Heart left ventricle (tissue), 16 donors: ENCODE results near the gene METTL25. TPM values are rescaled to one million over a fixed set of nuclear protein-coding genes. Genes with fewer than 3 reads are reported as not detected.

Source experiments
- ATAC-seq, 4 donors: fragments of 200-7000 bp; cut with Tn5 transposase; one replicate each; pipeline ENCODE4 v1.9.1; 2020 to 2022; ENCODE audit warnings: moderate library complexity in 4 of 4, mild to moderate bottlenecking in 3 of 4, moderate number of reproducible peaks in 1 of 4
- DNase-seq, 5 donors: peaks; one replicate each; pipeline ENCODE4 v3.0.0-alpha.2; 2020
- H3K27ac ChIP-seq, 12 donors: fragments of 200-600 bp; sonication (generic) in 4 of 12; one replicate each; pipeline versions ENCODE4 v1.5.0 to v1.8.0; 2016 to 2022; ENCODE audit warnings: mild to moderate bottlenecking in 2 of 12
- H3K27me3 ChIP-seq, 9 donors: fragments of 200-600 bp; sonication (generic) in 2 of 9; one replicate each; pipeline versions ENCODE4 v1.5.1 to v1.8.0; 2016 to 2022; ENCODE audit warnings: mild to moderate bottlenecking in 3 of 9
- H3K36me3 ChIP-seq, 9 donors: fragments of 200-600 bp; sonication (generic) in 2 of 9; one replicate each; pipeline versions ENCODE4 v1.5.0 to v1.8.0; 2018 to 2022; ENCODE audit warnings: mild to moderate bottlenecking in 2 of 9
- H3K4me1 ChIP-seq, 12 donors: fragments of 200-600 bp; sonication (generic) in 4 of 12; one replicate each; pipeline versions ENCODE4 v1.5.0 to v1.8.0; 2016 to 2022; ENCODE audit warnings: mild to moderate bottlenecking in 3 of 12
- H3K4me3 ChIP-seq, 12 donors: fragments of 200-600 bp; sonication (generic) in 4 of 12; one replicate each; pipeline versions ENCODE4 v1.5.0 to v1.8.0; 2017 to 2022; ENCODE audit warnings: mild to moderate bottlenecking in 9 of 12, moderate library complexity in 4 of 12
- H3K9me3 ChIP-seq, 12 donors: fragments of 200-600 bp; sonication (generic) in 4 of 12; one replicate each; pipeline versions ENCODE4 v1.5.0 to v1.8.0; 2016 to 2022; ENCODE audit warnings: mild to moderate bottlenecking in 1 of 12
- POLR2A ChIP-seq, 2 donors: fragments of 450-650 bp; IDR thresholded peaks; one replicate each; pipeline ENCODE4 v1.6.1; 2017; ENCODE audit warnings: antibody characterized with exemption in 2 of 2, mild to moderate bottlenecking in 2 of 2, moderate library complexity in 2 of 2
- WGBS, 4 donors: extraction: QIAGEN DNeasy Blood & Tissue Kit in 2 of 4; methylation state at CpG; one replicate each; pipeline versions ENCODE4 v1.1.5 to v1.1.7; 2013 to 2018; 5-methylcytosine and 5-hydroxymethylcytosine counted together
- intact Hi-C, 10 donors: fragments of 100-400 bp; cut with DNase I; formaldehyde crosslinking; loops; one replicate each; pipeline versions ENCODE4 v1.11.1 to v1.14.2; 2022
- polyA plus RNA-seq, 2 donors: library from polyadenylated mRNA; stranded (reverse); fragments of 200-250 nt; gene quantifications; one replicate each; pipeline ENCODE4 v1.2.3, GENCODE V29; 2013
- total RNA-seq, 9 donors: library from RNA; depleted of rRNA in 2 of 9; stranded (reverse); fragments of >200 nt in 2 of 9; fragmentation: NEBNext Ultra II Directional in 3 of 9; extraction: Animal tissue kit (Norgen Biotek cat#: 25700) in 3 of 9; gene quantifications; one replicate each; pipeline versions ENCODE4 v1.1.0 to v1.2.4, GENCODE V29; 2016 to 2023
- TF ChIP-seq, protein P1 (sequence below), 12 donors: fragments of 200-600 bp; sonication (generic) in 4 of 12; IDR thresholded peaks; one replicate each; pipeline versions ENCODE4 v1.5.0 to v1.8.0; 2018 to 2022; ENCODE audit warnings: antibody characterized with exemption in 12 of 12, mild to moderate bottlenecking in 5 of 12
- donor health status: ischemic (EF 13 %, LVEDD 7.1; RV severe dilation, severe dysfunction).
- donor health status: healthy with polysubstance abuse.
- donor health status: DM: no; HTN: yes; CAD: no.
- donor health status: DM: no; HTN: no; CAD: no.
- donor health status: ischemic (EF 25% LVEDD 6.9; RV normal size, moderate dysfunction).
- donor health status: ischemic (EF 25% LVEDD 5.7; RV mildly dilated, moderate dysfunction).
- donor health status: healthy.
- donor health status: DM: yes; HTN: yes; CAD: no.
- donor health status: ischemic (EF 35%, LVEDD 5.7; RV mildly dilated, moderate dysfunction).
- donor health status: nonischemic (EF 11% LVEDD 7.7; RV severe dilation, severe dysfunction).
- donor health status: DM: yes; HTN: yes; CAD: no.
- donor health status: PGD.
- donor health status: ischemic (EF 29% LVEDD 5.4; RV normal size, mild dysfunction).
- donor health status: nonischemic (EF 23%, LVEDD 6.1; RV moderate dilation, normal function).

Gene METTL25
- total and polyA plus RNA-seq, 11 donors: 2.2 to 19.6 (median 11.5) TPM

DNA sequence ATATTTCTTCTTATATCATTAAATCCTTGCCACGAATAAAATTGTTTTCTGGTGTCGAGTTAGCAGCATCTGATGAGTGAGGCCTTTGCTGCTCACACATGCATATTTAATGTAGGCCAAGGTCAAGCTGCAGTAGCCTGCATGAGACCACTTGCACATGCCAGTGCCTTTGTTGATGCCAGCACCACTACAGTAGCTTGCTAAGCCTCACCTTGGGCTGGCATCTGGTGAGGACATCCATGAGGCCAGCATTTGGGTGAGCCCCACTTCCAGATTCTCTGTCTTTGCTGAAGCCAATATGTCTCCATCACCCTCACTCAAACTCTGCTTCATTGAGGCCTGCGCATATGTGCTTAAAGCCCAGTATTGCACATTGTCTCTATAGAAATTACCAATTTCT is 8.2 kb upstream of the METTL25 start:
- Histone ChIP-seq H3K4me1 (peaks cover 0 to 9% (median 0%) of the 10 kb centered on the region in 12 donors), H3K27me3 (no peaks in the 10 kb centered on the region), H3K27ac (no peak overlapping the region), H3K4me3 (no peak overlapping the region), H3K36me3 (peaks cover 0 to 74% (median 63%) of the 10 kb centered on the region in 9 donors), H3K9me3 (no peaks in the 10 kb centered on the region)
- TF ChIP-seq, protein P1, sequence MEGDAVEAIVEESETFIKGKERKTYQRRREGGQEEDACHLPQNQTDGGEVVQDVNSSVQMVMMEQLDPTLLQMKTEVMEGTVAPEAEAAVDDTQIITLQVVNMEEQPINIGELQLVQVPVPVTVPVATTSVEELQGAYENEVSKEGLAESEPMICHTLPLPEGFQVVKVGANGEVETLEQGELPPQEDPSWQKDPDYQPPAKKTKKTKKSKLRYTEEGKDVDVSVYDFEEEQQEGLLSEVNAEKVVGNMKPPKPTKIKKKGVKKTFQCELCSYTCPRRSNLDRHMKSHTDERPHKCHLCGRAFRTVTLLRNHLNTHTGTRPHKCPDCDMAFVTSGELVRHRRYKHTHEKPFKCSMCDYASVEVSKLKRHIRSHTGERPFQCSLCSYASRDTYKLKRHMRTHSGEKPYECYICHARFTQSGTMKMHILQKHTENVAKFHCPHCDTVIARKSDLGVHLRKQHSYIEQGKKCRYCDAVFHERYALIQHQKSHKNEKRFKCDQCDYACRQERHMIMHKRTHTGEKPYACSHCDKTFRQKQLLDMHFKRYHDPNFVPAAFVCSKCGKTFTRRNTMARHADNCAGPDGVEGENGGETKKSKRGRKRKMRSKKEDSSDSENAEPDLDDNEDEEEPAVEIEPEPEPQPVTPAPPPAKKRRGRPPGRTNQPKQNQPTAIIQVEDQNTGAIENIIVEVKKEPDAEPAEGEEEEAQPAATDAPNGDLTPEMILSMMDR (IDR thresholded peaks at IDR 0.05): no peak
- TF ChIP-seq POLR2A (IDR thresholded peaks at IDR 0.05): no peak
- intact Hi-C loops: no loop called here
- DNase-seq (no peak), ATAC-seq (peak in 1 of 4 donors; percentile 39)
- 94 to 98% (median 96%) methylated on average over 3 of the region's 3 CpGs for WGBS, 4 donors

DNA sequence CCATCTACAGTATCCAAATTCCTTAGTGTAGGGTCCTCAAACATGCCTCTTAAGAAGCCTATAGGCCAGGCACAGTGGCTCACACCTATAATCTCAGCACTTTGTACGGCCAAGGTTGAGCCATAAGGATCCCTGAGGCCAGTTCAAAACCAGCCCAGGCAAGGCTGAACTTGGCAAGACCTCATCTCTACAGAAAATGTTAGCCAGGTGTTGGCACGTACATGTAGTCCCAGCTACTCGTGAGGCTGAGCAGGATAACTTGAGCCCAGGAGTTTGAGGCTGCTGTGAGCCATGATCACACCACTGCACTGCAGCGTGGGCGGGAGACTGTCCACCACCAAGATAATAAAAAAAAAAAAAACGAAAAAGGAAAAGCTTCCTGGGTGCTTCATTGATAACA is 6.9 kb upstream of the METTL25 start:
- Histone ChIP-seq H3K9me3 (no peaks in the 10 kb centered on the region), H3K27ac (no peak overlapping the region), H3K36me3 (peaks cover 0 to 86% (median 75%) of the 10 kb centered on the region in 9 donors), H3K4me1 (peaks cover 0 to 22% (median 11%) of the 10 kb centered on the region in 12 donors), H3K4me3 (no peak overlapping the region), H3K27me3 (no peaks in the 10 kb centered on the region)
- WGBS, 4 donors: 77 to 84% (median 81%) methylated on average over 6 of the region's 6 CpGs
- ATAC-seq (peak in 1 of 4 donors; percentile 28), DNase-seq (no peak)
- intact Hi-C loops: no loop called here
- TF ChIP-seq, protein P1 (IDR thresholded peaks at IDR 0.05): no peak
- no peak for TF ChIP-seq POLR2A (IDR thresholded peaks at IDR 0.05)

DNA sequence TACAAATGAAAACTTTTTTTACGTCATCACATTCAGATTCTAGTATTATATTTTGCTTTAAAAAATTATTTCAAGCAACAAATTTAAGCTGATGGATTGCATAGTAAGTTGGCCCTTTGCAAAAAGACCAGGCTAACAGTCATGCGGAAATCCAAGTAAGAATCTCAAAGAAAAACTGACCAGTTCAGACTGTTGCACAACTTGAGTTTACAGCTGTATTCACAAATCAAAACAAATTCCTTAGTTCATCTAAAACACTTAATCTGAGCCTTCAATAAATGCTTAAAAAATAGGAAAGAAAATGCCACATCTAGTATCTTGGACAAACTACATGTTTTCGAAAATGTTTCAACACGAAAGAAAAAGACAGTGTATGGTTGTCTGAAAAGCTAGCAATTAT is 989 bp upstream of the METTL25 start:
- Histone ChIP-seq H3K4me3 (peak overlapping the region; percentile 75 to 98 (median 90)), H3K9me3 (no peaks in the 10 kb centered on the region), H3K36me3 (peaks cover 0 to 47% (median 43%) of the 10 kb centered on the region in 9 donors), H3K27ac (peak overlapping the region in 7 of 12 donors; percentile 93 to 99 (median 97)), H3K27me3 (no peaks in the 10 kb centered on the region), H3K4me1 (peaks cover 13 to 46% (median 37%) of the 10 kb centered on the region in 12 donors)
- no peak for TF ChIP-seq POLR2A (IDR thresholded peaks at IDR 0.05)
- TF ChIP-seq, protein P1 (IDR thresholded peaks at IDR 0.05): no peak
- DNase-seq: no peak
- 34 to 47% (median 44%) methylated on average over 4 of the region's 4 CpGs for WGBS, 4 donors
- ATAC-seq: no peak
- intact Hi-C loops: no loop called here

DNA sequence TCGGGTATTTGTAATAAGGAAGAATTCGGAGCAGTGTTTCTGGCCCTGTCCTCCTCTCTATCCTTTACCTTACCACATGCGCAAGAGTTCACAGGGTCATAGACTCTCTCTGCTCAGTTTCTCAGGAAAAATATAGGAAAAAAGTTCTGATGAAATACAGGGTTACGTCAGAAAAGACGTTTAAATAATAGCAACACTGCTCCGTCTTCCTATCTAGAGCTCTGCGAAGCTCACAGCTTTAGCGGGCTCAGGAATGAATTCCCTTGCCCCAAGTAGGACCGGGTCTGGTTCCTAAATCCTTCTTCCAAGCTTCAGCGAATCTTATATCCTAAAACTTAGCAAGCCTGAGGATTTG is 507 bp upstream of the METTL25 start:
- DNase-seq (no peak), ATAC-seq (no peak)
- Histone ChIP-seq H3K27me3 (no peaks in the 10 kb centered on the region), H3K4me1 (peaks cover 13 to 46% (median 37%) of the 10 kb centered on the region in 12 donors), H3K4me3 (peak overlapping the region; percentile 75 to 98 (median 90)), H3K27ac (peak overlapping the region; percentile 89 to 99 (median 96)), H3K9me3 (no peaks in the 10 kb centered on the region), H3K36me3 (peaks cover 0 to 42% (median 38%) of the 10 kb centered on the region in 9 donors)
- WGBS, 4 donors: 0 to 1% (median 1%) methylated on average over 10 of the region's 10 CpGs
- TF ChIP-seq, protein P1 (IDR thresholded peaks at IDR 0.05): no peak
- no peak for TF ChIP-seq POLR2A (IDR thresholded peaks at IDR 0.05)
- intact Hi-C loops: loop anchor here in 1 of 10 donors (2.0 kb wide), 1 partner anchor 329 kb away; the partner anchor contains the start of gene TMTC2
